Measurements from ENCODE around the gene COL7A1. TPM values are rescaled to one million over a fixed set of nuclear protein-coding genes. Genes with fewer than 3 reads are reported as not detected.
A peak's percentile ranks its signal among the peaks of the same experiment; 100 is the strongest.

COL7A1 gene
- total RNA-seq, 1 donor from 2014 or later = 173 TPM

DNA sequence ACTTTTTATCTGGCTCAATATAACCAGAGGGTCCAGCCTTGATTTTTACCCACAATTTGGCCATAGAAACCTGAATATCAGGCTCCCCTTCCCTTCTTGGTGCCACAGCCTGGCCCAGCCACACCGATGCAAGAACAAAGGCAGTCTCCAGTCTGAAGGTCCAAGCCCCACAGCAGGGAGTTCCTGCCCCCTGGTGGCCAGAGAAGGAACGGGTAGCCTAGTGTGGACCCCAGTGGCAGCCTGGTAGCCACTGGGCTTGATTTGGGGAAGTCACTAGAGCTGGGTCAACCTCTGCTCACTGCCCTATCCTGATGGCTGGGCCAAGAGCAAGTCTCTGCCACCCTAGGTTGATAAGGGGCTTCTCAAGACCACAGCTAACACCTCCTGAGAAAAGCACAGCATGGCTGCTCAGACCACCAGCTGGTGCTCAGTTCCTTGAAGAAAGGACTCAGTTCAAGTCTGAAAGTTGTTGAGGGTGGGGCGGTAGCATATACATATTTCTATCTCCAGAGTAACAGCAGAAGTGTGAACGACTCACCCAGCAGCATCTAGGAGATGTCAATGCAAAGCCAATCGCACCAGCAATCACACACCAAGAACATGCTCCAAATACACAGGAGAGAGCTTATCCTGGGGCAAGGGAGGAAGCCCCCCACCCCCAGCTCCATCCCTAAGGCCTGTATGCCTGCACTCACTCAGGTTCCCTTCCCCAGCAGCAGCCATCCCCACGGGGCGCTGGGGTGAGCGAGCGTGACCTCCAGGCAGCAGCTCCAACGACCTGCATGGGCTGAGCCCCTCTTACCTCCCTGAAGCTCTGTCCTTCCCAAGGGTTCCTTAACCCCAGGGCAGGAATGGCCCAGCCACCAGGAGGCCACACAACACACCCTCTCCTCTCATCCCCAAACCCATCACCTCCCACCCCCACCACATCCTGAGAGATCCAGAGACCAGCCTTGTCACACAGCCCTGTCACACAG lies 46.1 kb downstream of the COL7A1 start:
- no peaks in the 10 kb centered on the region for H3K27me3 ChIP-seq (ENCODE audit: control insufficient read depth, insufficient read depth, low read length)
- peaks cover 14% of the 10 kb centered on the region for H3K36me3 ChIP-seq (ENCODE audit: control insufficient read depth, insufficient read depth, low read length)
- FAIRE-seq = no peak
- DNase-seq (ENCODE audit: low read depth) = peak; percentile 36
- TF ChIP-seq, protein P1, sequence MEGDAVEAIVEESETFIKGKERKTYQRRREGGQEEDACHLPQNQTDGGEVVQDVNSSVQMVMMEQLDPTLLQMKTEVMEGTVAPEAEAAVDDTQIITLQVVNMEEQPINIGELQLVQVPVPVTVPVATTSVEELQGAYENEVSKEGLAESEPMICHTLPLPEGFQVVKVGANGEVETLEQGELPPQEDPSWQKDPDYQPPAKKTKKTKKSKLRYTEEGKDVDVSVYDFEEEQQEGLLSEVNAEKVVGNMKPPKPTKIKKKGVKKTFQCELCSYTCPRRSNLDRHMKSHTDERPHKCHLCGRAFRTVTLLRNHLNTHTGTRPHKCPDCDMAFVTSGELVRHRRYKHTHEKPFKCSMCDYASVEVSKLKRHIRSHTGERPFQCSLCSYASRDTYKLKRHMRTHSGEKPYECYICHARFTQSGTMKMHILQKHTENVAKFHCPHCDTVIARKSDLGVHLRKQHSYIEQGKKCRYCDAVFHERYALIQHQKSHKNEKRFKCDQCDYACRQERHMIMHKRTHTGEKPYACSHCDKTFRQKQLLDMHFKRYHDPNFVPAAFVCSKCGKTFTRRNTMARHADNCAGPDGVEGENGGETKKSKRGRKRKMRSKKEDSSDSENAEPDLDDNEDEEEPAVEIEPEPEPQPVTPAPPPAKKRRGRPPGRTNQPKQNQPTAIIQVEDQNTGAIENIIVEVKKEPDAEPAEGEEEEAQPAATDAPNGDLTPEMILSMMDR (IDR thresholded peaks at IDR 0.05; ENCODE audit: insufficient read depth, low read length, severe bottlenecking) = peak; percentile 96
- no peak overlapping the region for H3K4me3 ChIP-seq (ENCODE audit: low read depth, low read length)

- H3K27me3 ChIP-seq (ENCODE audit: control insufficient read depth, insufficient read depth, low read length) = no peaks in the 10 kb centered on the region
- DNase-seq (ENCODE audit: low read depth) (no peak), FAIRE-seq (no peak)
- TF ChIP-seq, protein P1 (IDR thresholded peaks at IDR 0.05; ENCODE audit: insufficient read depth, low read length, severe bottlenecking) = no peak
- no peak overlapping the region for H3K4me3 ChIP-seq (ENCODE audit: low read depth, low read length)
- H3K36me3 ChIP-seq (ENCODE audit: control insufficient read depth, insufficient read depth, low read length) = peaks cover 16% of the 10 kb centered on the region
These were observed 47.0 kb downstream of the COL7A1 start for GRCh38 chr3:48548126-48548525.

DNA sequence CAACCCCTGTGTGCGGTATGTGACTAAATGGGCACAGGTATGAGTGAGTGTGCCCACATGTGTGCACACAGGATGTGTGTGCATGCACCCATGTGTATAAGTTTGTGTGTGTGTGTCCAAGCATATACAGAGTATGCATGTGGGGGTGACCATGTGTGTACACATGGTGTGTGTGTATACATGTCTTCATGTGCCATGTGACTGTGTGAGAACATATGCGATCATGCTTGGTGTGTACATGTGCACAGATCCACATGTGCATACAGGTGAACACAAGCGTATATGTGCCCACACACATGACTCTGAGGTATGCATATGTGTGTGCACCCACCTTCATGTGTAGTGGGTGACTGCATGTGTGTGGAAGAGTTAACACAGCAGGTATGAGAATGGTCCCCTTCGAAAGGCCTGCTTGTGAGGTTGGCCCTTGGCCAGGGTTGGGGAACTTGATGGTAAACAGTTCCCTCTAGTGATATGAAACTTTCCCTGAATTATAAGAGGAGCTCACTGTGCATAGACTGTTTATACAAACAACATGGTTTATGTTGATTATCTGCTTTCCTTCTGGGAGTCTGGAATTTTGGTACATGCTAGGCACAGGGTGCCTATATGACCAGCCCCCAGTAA lies 48.8 kb downstream of the COL7A1 start:
- Histone ChIP-seq H3K27me3 (ENCODE audit: control insufficient read depth, insufficient read depth, low read length) (no peaks in the 10 kb centered on the region), H3K36me3 (ENCODE audit: control insufficient read depth, insufficient read depth, low read length) (peaks cover 17% of the 10 kb centered on the region), H3K4me3 (ENCODE audit: low read depth, low read length) (no peak overlapping the region)
- FAIRE-seq = peak; percentile 96
- TF ChIP-seq, protein P1 (IDR thresholded peaks at IDR 0.05; ENCODE audit: insufficient read depth, low read length, severe bottlenecking) = no peak
- DNase-seq (ENCODE audit: low read depth) = no peak

DNA sequence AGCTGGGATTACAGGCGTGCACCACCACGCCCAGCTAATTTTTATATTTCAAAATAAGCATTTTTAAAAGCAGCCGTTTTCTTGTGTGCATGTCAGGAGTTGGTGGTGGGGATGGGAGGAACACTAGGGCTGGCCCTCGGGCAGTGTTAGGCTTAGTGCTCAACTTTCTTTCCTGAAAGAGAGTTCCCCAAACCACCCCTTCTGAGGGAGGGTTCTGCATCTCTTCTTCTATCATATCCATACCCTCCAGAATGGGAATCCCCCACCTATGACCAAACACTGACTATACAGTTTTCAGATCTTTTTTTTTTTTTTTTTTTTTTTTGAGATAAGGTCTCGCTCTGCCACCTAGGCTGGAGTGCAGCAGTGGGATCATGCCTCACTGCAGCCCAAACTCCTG lies 51.0 kb downstream of the COL7A1 start:
- TF ChIP-seq, protein P1 (IDR thresholded peaks at IDR 0.05; ENCODE audit: insufficient read depth, low read length, severe bottlenecking) = no peak
- H3K4me3 ChIP-seq (ENCODE audit: low read depth, low read length) = no peak overlapping the region
- no peaks in the 10 kb centered on the region for H3K27me3 ChIP-seq (ENCODE audit: control insufficient read depth, insufficient read depth, low read length)
- FAIRE-seq (no peak), DNase-seq (ENCODE audit: low read depth) (no peak)
- peaks cover 21% of the 10 kb centered on the region for H3K36me3 ChIP-seq (ENCODE audit: control insufficient read depth, insufficient read depth, low read length)

- H3K27me3 ChIP-seq (ENCODE audit: control insufficient read depth, insufficient read depth, low read length) = no peaks in the 10 kb centered on the region
- H3K36me3 ChIP-seq (ENCODE audit: control insufficient read depth, insufficient read depth, low read length) = peaks cover 20% of the 10 kb centered on the region
- no peak overlapping the region for H3K4me3 ChIP-seq (ENCODE audit: low read depth, low read length)
- no peak for DNase-seq (ENCODE audit: low read depth)
- TF ChIP-seq, protein P1 (IDR thresholded peaks at IDR 0.05; ENCODE audit: insufficient read depth, low read length, severe bottlenecking) = no peak
- no peak for FAIRE-seq
These were observed 51.8 kb downstream of the COL7A1 start for GRCh38 chr3:48543271-48543866.
